C4-2B (cell line): Measurements from ENCODE around the gene ENO3.

ENCODE experiments used
- ZFX ChIP-seq: fragments of 450-650 bp; IDR thresholded peaks from 2 replicates; pipeline ENCODE4 v1.6.1; 2017
- TF ChIP-seq, protein P1 (sequence below): fragments of 450-650 bp; conservative IDR thresholded peaks from 2 replicates; pipeline ENCODE4 v1.5.1; 2017; ENCODE audit warnings: mild to moderate bottlenecking

DNA sequence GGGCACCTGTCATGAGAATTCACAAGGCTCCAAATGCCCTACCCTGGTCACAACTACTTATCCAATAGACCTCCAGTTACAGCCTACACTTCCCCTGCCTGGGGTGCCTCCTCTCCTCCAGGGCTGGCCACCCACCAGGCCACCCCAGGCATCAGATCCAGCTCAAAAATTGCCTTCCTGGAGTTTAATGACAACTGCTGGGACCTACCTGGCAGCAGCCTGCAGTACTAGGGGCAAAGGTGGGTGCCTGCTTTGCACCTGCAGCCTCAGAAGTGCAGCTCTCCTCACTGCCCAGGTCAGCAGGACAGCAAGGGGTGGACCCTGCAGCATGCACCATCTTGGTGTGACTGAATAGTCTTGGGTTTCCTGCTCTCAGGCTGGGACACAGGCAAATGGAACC is 15.3 kb upstream of the ENO3 start:
- TF ChIP-seq, protein P1, sequence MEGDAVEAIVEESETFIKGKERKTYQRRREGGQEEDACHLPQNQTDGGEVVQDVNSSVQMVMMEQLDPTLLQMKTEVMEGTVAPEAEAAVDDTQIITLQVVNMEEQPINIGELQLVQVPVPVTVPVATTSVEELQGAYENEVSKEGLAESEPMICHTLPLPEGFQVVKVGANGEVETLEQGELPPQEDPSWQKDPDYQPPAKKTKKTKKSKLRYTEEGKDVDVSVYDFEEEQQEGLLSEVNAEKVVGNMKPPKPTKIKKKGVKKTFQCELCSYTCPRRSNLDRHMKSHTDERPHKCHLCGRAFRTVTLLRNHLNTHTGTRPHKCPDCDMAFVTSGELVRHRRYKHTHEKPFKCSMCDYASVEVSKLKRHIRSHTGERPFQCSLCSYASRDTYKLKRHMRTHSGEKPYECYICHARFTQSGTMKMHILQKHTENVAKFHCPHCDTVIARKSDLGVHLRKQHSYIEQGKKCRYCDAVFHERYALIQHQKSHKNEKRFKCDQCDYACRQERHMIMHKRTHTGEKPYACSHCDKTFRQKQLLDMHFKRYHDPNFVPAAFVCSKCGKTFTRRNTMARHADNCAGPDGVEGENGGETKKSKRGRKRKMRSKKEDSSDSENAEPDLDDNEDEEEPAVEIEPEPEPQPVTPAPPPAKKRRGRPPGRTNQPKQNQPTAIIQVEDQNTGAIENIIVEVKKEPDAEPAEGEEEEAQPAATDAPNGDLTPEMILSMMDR, result no peak
- TF ChIP-seq ZFX, result no peak
